GM12878 (cell line): ENCODE data around the gene SLC37A1. TPM values are rescaled to one million over a fixed set of nuclear protein-coding genes. Genes with fewer than 3 reads are reported as not detected.
A peak's percentile ranks its signal among the peaks of the same experiment; 100 is the strongest.
"Not testable (repeated sequence)": the region's sequence is repeated elsewhere in the genome, so short reads cannot be mapped to it uniquely, and the experiment has no call there.

Experiments used
- ATAC-seq: fragments of 200-7000 bp; cut with Tn5 transposase; 3 replicates; pipeline ENCODE4 v1.9.1; 2020; ENCODE audit warnings: mild to moderate bottlenecking, moderate library complexity
- BruUV-seq: library from RNA; stranded (reverse); fragments of 400-500 nt; replicated peaks from 2 replicates; lab custom pipeline; 2021; lab: Mats Ljungman, UMichigan
- CTCF ChIA-PET: fragments of 300-600 bp; sonication (Branson Sonifier 250); formaldehyde crosslinking; extraction: SDS; loops from one replicate; lab custom pipeline; 2021; ENCODE audit warnings: inconsistent platforms; lab: Yijun Ruan, JAX
- POLR2A ChIA-PET: fragments of 350-600 bp; formaldehyde crosslinking; extraction: SDS; loops from one replicate; lab custom pipeline; 2021; ENCODE audit warnings: inconsistent platforms; lab: Charles Lee
- RAD21 ChIA-PET: fragments of 300-600 bp; sonication (Branson Sonifier 250); formaldehyde crosslinking; loops from one replicate; lab custom pipeline; 2023; ENCODE audit warnings: antibody characterized with exemption; ENCODE audit not compliant: unreplicated experiment; lab: Charles Lee
- SMC1A ChIA-PET: fragments of 300-600 bp; sonication (Branson Sonifier 250); formaldehyde crosslinking; loops from one replicate; lab custom pipeline; 2023; ENCODE audit not compliant: unreplicated experiment, uncharacterized antibody; lab: Charles Lee
- DNase-seq: peaks from one replicate; pipeline ENCODE4 v3.0.0-alpha.2; 2011; ENCODE audit warnings: low read depth, low spot score
- FAIRE-seq: peaks from 3 replicates; lab custom pipeline; 2011; peaks lifted over from hg19 to GRCh38; lab: Jason Lieb, UNC
- H2AFZ ChIP-seq: 2 replicates; pipeline ENCODE4 v1.6.0; 2011; ENCODE audit warnings: low read depth, low read length, control low read depth; ENCODE audit not compliant: control insufficient read depth
- H3K27ac ChIP-seq: 2 replicates; pipeline ENCODE4 v1.5.1; 2011; ENCODE audit warnings: control low read depth; ENCODE audit not compliant: control insufficient read depth, insufficient read depth
- H3K27me3 ChIP-seq, 2 experiments: replicated peaks in 1 of 2; 2 replicates each; pipeline versions ENCODE4 v1.6.0 to v1.6.1; 2011; ENCODE audit warnings: low read length in 1 of 2; ENCODE audit not compliant: control insufficient read depth in 2 of 2, insufficient read depth in 2 of 2
- H3K36me3 ChIP-seq, 2 experiments: 2 replicates each; pipeline ENCODE4 v1.5.1; 2011; ENCODE audit warnings: low read length in 1 of 2; ENCODE audit not compliant: control insufficient read depth in 2 of 2, insufficient read depth in 2 of 2
- H3K4me1 ChIP-seq: 2 replicates; pipeline ENCODE4 v1.6.1; 2011; ENCODE audit warnings: mild to moderate bottlenecking, low read length, moderate library complexity, mixed read lengths; ENCODE audit not compliant: control insufficient read depth, insufficient read depth
- H3K4me2 ChIP-seq: 2 replicates; pipeline ENCODE4 v1.6.0; 2011; ENCODE audit warnings: control low read depth; ENCODE audit not compliant: control insufficient read depth, insufficient read depth
- H3K4me3 ChIP-seq: fragments of 200-600 bp; sonication (generic); 2 replicates; pipeline ENCODE4 v1.5.1; 2016
- H3K79me2 ChIP-seq: 2 replicates; pipeline ENCODE4 v1.6.0; 2011; ENCODE audit warnings: low read length; ENCODE audit not compliant: control insufficient read depth, insufficient read depth
- H3K9ac ChIP-seq: 2 replicates; pipeline ENCODE4 v1.8.0; 2011; ENCODE audit warnings: low read length, control low read depth, mixed read lengths; ENCODE audit not compliant: control insufficient read depth, insufficient read depth
- H3K9me3 ChIP-seq: replicated peaks from 3 replicates; pipeline ENCODE4 v1.5.1; 2011; ENCODE audit warnings: mild to moderate bottlenecking, low read length; ENCODE audit not compliant: control insufficient read depth, insufficient read depth
- H4K20me1 ChIP-seq: 2 replicates; pipeline ENCODE4 v1.6.0; 2011; ENCODE audit not compliant: control insufficient read depth, insufficient read depth
- BHLHE40 ChIP-seq, 2 experiments: fragments of 450-650 bp in 1 of 2; IDR thresholded peaks; 2 replicates each; pipeline ENCODE4 v1.6.1; 2011 to 2017; ENCODE audit warnings: low read depth in 2 of 2, borderline replicate concordance in 1 of 2, improper control_type of control experiment in 1 of 2, low read length in 1 of 2, mild to moderate bottlenecking in 1 of 2
- CBFB ChIP-seq: IDR thresholded peaks from 2 replicates; pipeline ENCODE4 v1.6.1; 2016; ENCODE audit warnings: antibody characterized with exemption, low read depth
- CHD1 ChIP-seq: IDR thresholded peaks from 2 replicates; pipeline ENCODE4 v1.6.1; 2012; ENCODE audit warnings: low read depth, low read length, improper control_type of control experiment
- CREM ChIP-seq: IDR thresholded peaks from 2 replicates; pipeline ENCODE4 v1.6.1; 2014; ENCODE audit warnings: antibody characterized with exemption, low read depth
- DPF2 ChIP-seq: fragments of 450-650 bp; IDR thresholded peaks from 2 replicates; pipeline ENCODE4 v1.6.1; 2017; ENCODE audit warnings: mild to moderate bottlenecking
- MEF2B ChIP-seq: fragments of 450-650 bp; IDR thresholded peaks from 2 replicates; pipeline ENCODE4 v1.6.1; 2018; ENCODE audit warnings: mild to moderate bottlenecking, moderate library complexity; ENCODE audit not compliant: partially characterized antibody, poor library complexity, severe bottlenecking
- PKNOX1 ChIP-seq: fragments of 450-650 bp; IDR thresholded peaks from 2 replicates; pipeline ENCODE4 v1.6.1; 2016; ENCODE audit warnings: mild to moderate bottlenecking
- PML ChIP-seq: IDR thresholded peaks from 2 replicates; pipeline ENCODE4 v1.6.1; 2012; ENCODE audit warnings: low read length, inconsistent platforms
- RELA ChIP-seq: fragments of 450-650 bp; IDR thresholded peaks from 2 replicates; pipeline ENCODE4 v1.8.0; 2014; ENCODE audit warnings: borderline replicate concordance; ENCODE audit not compliant: partially characterized antibody
- RUNX3 ChIP-seq: IDR thresholded peaks from 2 replicates; pipeline ENCODE4 v1.6.1; 2012; ENCODE audit warnings: low read length, inconsistent platforms
- SMARCA5 ChIP-seq: fragments of 450-650 bp; IDR thresholded peaks from 2 replicates; pipeline ENCODE4 v1.6.1; 2017; ENCODE audit warnings: mild to moderate bottlenecking
- STAT3 ChIP-seq: IDR thresholded peaks from 2 replicates; pipeline ENCODE4 v1.6.1; 2011; ENCODE audit warnings: low read depth, low read length, improper control_type of control experiment
- TCF3 ChIP-seq: IDR thresholded peaks from 2 replicates; pipeline ENCODE4 v1.6.1; 2012; ENCODE audit warnings: low read depth, mild to moderate bottlenecking, low read length, borderline replicate concordance; ENCODE audit not compliant: insufficient read depth
- WRNIP1 ChIP-seq: IDR thresholded peaks from 2 replicates; pipeline ENCODE4 v1.6.1; 2011; ENCODE audit warnings: low read depth, low read length, improper control_type of control experiment, borderline replicate concordance
- WGBS: methylation state at CpG from one replicate; pipeline ENCODE4 v1.1.6; 2016; ENCODE audit warnings: low lambda C conversion rate; ENCODE audit not compliant: insufficient replicate concordance, insufficient coverage; ENCODE audit errors: missing lambda C conversion rate; 5-methylcytosine and 5-hydroxymethylcytosine counted together
- in situ Hi-C: fragments of 300-500 bp; cut with MboI; formaldehyde crosslinking; loops from 9 replicates; pipeline ENCODE4 v1.14.3; 2018; ENCODE audit warnings: mixed read lengths
- intact Hi-C: fragments of 100-400 bp; cut with micrococcal nuclease; formaldehyde crosslinking; loops from one replicate; pipeline ENCODE4 v1.14.2; 2022; ENCODE audit not compliant: unreplicated experiment
- polyA plus RNA-seq, 11 experiments: library from polyadenylated mRNA; depleted of rRNA in 4 of 11; unstranded in 6 of 11; stranded (reverse) in 5 of 11; fragments of >200 nt; fragmentation: Nextera tagmentation in 4 of 11; fragmentation: Illumina TruSeq in 1 of 11; extraction: Ambion mirVana in 4 of 11; extraction: Trizol in 1 of 11; gene quantifications; 1 replicate in 1 of 11; 2 replicates in 10 of 11; pipeline versions ENCODE4 v1.2.1 to v1.2.3, GENCODE V29; 2011 to 2016; ENCODE audit warnings: inconsistent platforms in 2 of 11, missing spikeins in 2 of 11, low read depth in 1 of 11
- total RNA-seq, 4 experiments: library from RNA; depleted of rRNA in 3 of 4; stranded (reverse); fragments of >200 nt in 3 of 4; fragmentation: Illumina TruSeq in 1 of 4; extraction: Trizol in 1 of 4; gene quantifications; 2 replicates each; pipeline versions ENCODE4 v1.2.1 to v1.2.3, GENCODE V29; 2013 to 2021

The SLC37A1 gene
- total and polyA plus RNA-seq, 10 of the 15 experiments (the other 5 are each of a cell fraction or from before 2014, with no cell fraction given), result 1.1 to 35.5 (median 24.4) TPM

- peak; percentile 78 for TF ChIP-seq MEF2B
- TF ChIP-seq RUNX3, result no peak
- TF ChIP-seq WRNIP1, result no peak
- TF ChIP-seq CHD1, result no peak
- TF ChIP-seq BHLHE40 (IDR thresholded peaks at IDR 0.05; ENCODE audit: borderline replicate concordance in 1 of 2, low read depth in 2 of 2, low read length in 1 of 2), result peak in 1 of 2 experiments; percentile 53; a peak in 2 of 4 replicates
- TF ChIP-seq DPF2, result peak; percentile 88
- no peak for TF ChIP-seq STAT3
- peak; percentile 62 for TF ChIP-seq CREM
- TF ChIP-seq PKNOX1, result 0 out of 2 replicates have a peak, but pooled peaks have one; percentile 3
- peak; percentile 87 for TF ChIP-seq TCF3
- no peak for TF ChIP-seq CBFB
- TF ChIP-seq PML, result no peak
- TF ChIP-seq RELA, result peak; percentile 20
These were observed 44.4 kb upstream of the SLC37A1 start (continued) for GRCh38 chr21:42469272-42469671.

- in situ Hi-C loops, H3K9ac ChIP-seq: not testable (repeated sequence)
- RAD21 ChIA-PET, result interaction anchor here (0.6 to 7.2 kb wide), 6 partner anchors 8 to 66 kb away, joined by 4 to 146 read pairs (median 40); no protein-coding TSS in a partner anchor
These were observed 43.9 kb upstream of the SLC37A1 start for GRCh38 chr21:42469726-42470125.

More at GRCh38 chr21:42469726-42470125, 43.9 kb upstream of the SLC37A1 start:
- TF ChIP-seq SMARCA5, result 0 out of 2 replicates have a peak, but pooled peaks have one; percentile 38
- not testable (repeated sequence) for H4K20me1 ChIP-seq, DNase-seq, H3K4me3 ChIP-seq, FAIRE-seq, ATAC-seq, H3K27ac ChIP-seq, H3K27me3 ChIP-seq, BruUV-seq, H2AFZ ChIP-seq, H3K9me3 ChIP-seq, H3K79me2 ChIP-seq, H3K36me3 ChIP-seq
- Histone ChIP-seq H3K4me1 (peaks cover 56% of the 10 kb centered on the region), H3K4me2 (peak overlapping the region; percentile 17; the same call in 1 of the 2 replicates)
- ChIA-PET POLR2A (interaction anchor here (3.8 to 3.9 kb wide), 2 partner anchors 57 to 65 kb away, joined by 22 to 36 read pairs; no protein-coding TSS in a partner anchor), CTCF (interaction anchor here (0.6 to 7.8 kb wide), 4 partner anchors 9 to 66 kb away, joined by 3 to 168 read pairs (median 16); no protein-coding TSS in a partner anchor), SMC1A (interaction anchor here (0.7 to 12.0 kb wide), 6 partner anchors 8 to 159 kb away, joined by 3 to 268 read pairs (median 13); no protein-coding TSS in a partner anchor)
- intact Hi-C loops, result loop anchor here (10.0 kb wide), 1 partner anchor 235 kb away; no protein-coding TSS in a partner anchor
- 93% methylated on average over 2 of the region's 4 CpGs for WGBS
